NT2/D1 (cell line): Measurements from ENCODE around the gene ZSWIM5.
"Not testable (repeated sequence)": the region's sequence is repeated elsewhere in the genome, so short reads cannot be mapped to it uniquely, and the experiment has no call there.

Source experiments
- DNase-seq: peaks from one replicate; pipeline ENCODE4 v3.0.0-alpha.2; 2011; ENCODE audit warnings: low read depth, low spot score
- H3K27me3 ChIP-seq: 2 replicates; pipeline ENCODE4 v1.6.0; 2011; ENCODE audit warnings: mild to moderate bottlenecking; ENCODE audit not compliant: insufficient read length, insufficient read depth
- H3K36me3 ChIP-seq: 2 replicates; pipeline ENCODE4 v1.6.1; 2011; ENCODE audit warnings: mild to moderate bottlenecking, low read length, mixed read lengths; ENCODE audit not compliant: insufficient read depth, insufficient read length
- H3K4me1 ChIP-seq: 2 replicates; pipeline ENCODE4 v1.5.1; 2011; ENCODE audit not compliant: insufficient read depth, insufficient read length
- H3K4me3 ChIP-seq: 2 replicates; pipeline ENCODE4 v1.5.1; 2011; ENCODE audit warnings: low read depth; ENCODE audit not compliant: insufficient read length
- H3K9ac ChIP-seq: 2 replicates; pipeline ENCODE4 v1.6.0; 2011; ENCODE audit warnings: low read depth; ENCODE audit not compliant: insufficient read length
- H3K9me3 ChIP-seq: 2 replicates; pipeline ENCODE4 v1.5.1; 2011; ENCODE audit warnings: mild to moderate bottlenecking, low read length; ENCODE audit not compliant: insufficient read depth
- SUZ12 ChIP-seq: IDR thresholded peaks from 2 replicates; pipeline ENCODE4 v1.6.1; 2011; ENCODE audit not compliant: insufficient read length, insufficient read depth; ENCODE audit errors: extremely low read depth
- YY1 ChIP-seq: IDR thresholded peaks from 2 replicates; pipeline ENCODE4 v1.6.1; 2011; ENCODE audit not compliant: insufficient read length, insufficient read depth
- ZNF274 ChIP-seq: IDR thresholded peaks from 2 replicates; pipeline ENCODE4 v1.6.1; 2011; ENCODE audit warnings: mild to moderate bottlenecking, low read depth, low read length

ZSWIM5 gene

GRCh38 chr1:45243476-45244343 lies 37.3 kb upstream of the ZSWIM5 start:
- H3K4me1 ChIP-seq = no peaks in the 10 kb centered on the region
- DNase-seq = no peak
- H3K9me3 ChIP-seq = peaks cover 40% of the 10 kb centered on the region; the same call in 1 of the 2 replicates
- no peaks in the 10 kb centered on the region for H3K36me3 ChIP-seq
- TF ChIP-seq ZNF274 = no peak
- no peak for TF ChIP-seq SUZ12
- no peak for TF ChIP-seq YY1
- no peak overlapping the region for H3K4me3 ChIP-seq
- H3K27me3 ChIP-seq = no peaks in the 10 kb centered on the region
- H3K9ac ChIP-seq = no peak overlapping the region

GRCh38 chr1:45238846-45239245 lies 32.4 kb upstream of the ZSWIM5 start:
- Histone ChIP-seq H3K4me1 (no peaks in the 10 kb centered on the region), H3K27me3 (no peaks in the 10 kb centered on the region), H3K4me3 (no peak overlapping the region), H3K9me3 (peaks cover 71% of the 10 kb centered on the region), H3K9ac (no peak overlapping the region), H3K36me3 (no peaks in the 10 kb centered on the region)
- DNase-seq = no peak
- TF ChIP-seq ZNF274 (no peak), SUZ12 (no peak), YY1 (no peak)

DNA sequence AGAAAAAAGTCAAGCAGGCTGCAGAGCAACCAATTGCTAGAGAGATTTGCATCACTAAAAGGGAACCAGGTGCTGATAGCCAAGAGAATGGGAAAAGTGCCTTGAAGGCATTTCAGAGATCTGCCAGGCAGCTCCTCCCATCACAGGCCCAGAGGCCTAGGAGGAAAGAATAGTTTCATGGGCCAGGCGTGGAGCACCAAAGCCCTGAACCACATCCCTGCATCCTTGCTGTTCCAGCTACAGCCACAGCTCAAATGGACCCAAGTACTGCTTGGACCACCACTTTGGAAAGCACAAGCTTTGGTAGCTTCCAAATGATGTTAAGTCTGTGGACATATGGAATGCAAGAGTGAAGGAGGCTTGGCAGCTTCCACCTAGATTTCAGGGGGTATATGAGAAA lies 29.7 kb upstream of the ZSWIM5 start:
- H3K27me3 ChIP-seq = no peaks in the 10 kb centered on the region
- H3K4me3 ChIP-seq = no peak overlapping the region
- no peaks in the 10 kb centered on the region for H3K4me1 ChIP-seq
- no peaks in the 10 kb centered on the region for H3K36me3 ChIP-seq
- peaks cover 53% of the 10 kb centered on the region for H3K9me3 ChIP-seq
- DNase-seq = no peak
- H3K9ac ChIP-seq = no peak overlapping the region
- no peak for TF ChIP-seq YY1
- no peak for TF ChIP-seq ZNF274
- TF ChIP-seq SUZ12 = no peak

- Histone ChIP-seq H3K4me1 (no peaks in the 10 kb centered on the region), H3K9ac (no peak overlapping the region), H3K36me3 (no peaks in the 10 kb centered on the region), H3K9me3 (peaks cover 8% of the 10 kb centered on the region; the same call in 1 of the 2 replicates), H3K4me3 (no peak overlapping the region), H3K27me3 (no peaks in the 10 kb centered on the region)
- no peak for DNase-seq
- TF ChIP-seq ZNF274 (no peak), SUZ12 (no peak), YY1 (no peak)
Observed at GRCh38 chr1:45230537-45230936, 24.1 kb upstream of the ZSWIM5 start.

DNA sequence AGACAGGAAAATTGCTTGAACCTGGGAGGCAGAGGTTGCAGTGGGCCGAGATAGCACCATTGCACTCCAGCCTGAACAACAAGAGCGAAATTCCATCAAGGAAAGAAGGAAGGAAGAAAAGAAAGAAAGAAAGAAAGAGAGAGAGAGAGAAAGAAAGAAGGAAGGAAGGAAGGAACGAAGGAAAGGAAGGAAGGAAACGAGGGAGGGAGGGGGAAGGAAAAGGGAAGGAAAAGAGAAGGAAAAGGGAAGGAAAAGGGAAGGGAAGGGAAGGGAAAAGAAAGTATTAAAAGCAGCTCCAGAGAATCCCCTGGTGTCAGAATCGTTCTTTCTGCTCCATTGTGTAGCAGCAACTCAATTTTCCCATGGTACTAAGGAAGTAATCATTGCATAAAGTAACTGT lies 19.2 kb upstream of the ZSWIM5 start:
- Histone ChIP-seq H3K4me1 (no peaks in the 10 kb centered on the region), H3K4me3 (no peak overlapping the region), H3K27me3 (no peaks in the 10 kb centered on the region)

GRCh38 chr1:45223710-45224109 lies 17.3 kb upstream of the ZSWIM5 start:
- H3K36me3 ChIP-seq, H3K4me1 ChIP-seq, H3K9me3 ChIP-seq, H3K4me3 ChIP-seq, H3K9ac ChIP-seq, H3K27me3 ChIP-seq, DNase-seq: not testable (repeated sequence)

More for the DNA sequence above, 19.2 kb upstream of the ZSWIM5 start:
- no peak overlapping the region for H3K9ac ChIP-seq
- H3K36me3 ChIP-seq = no peaks in the 10 kb centered on the region
- DNase-seq = no peak
- TF ChIP-seq YY1 (no peak), ZNF274 (no peak), SUZ12 (no peak)
- no peaks in the 10 kb centered on the region for H3K9me3 ChIP-seq

DNA sequence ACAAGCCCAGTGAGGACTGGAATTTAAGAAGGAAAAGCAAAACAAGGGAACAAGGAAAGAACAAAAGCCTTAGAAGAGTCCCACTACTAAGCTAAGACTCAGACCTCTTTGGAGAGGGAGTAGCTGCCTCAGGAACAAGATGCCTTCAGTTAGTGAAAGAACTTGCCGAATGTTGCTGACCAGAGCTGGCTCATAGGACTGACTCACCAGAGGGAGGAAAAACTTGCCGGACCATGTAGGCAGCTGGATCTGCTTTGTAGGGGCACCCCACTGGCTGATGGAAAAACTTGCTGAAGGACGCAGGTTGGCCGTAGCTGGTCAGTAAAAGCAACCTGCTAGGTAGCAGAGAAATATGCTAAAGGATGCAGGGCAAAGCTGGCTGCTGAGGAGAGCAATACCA lies 15.3 kb upstream of the ZSWIM5 start:
- TF ChIP-seq SUZ12 = no peak
- TF ChIP-seq ZNF274 = no peak
- no peak for TF ChIP-seq YY1
- DNase-seq = no peak
- Histone ChIP-seq H3K4me1 (no peaks in the 10 kb centered on the region), H3K4me3 (no peak overlapping the region), H3K9ac (no peak overlapping the region), H3K36me3 (no peaks in the 10 kb centered on the region), H3K27me3 (no peaks in the 10 kb centered on the region), H3K9me3 (no peaks in the 10 kb centered on the region)
